Neural crest cell (in vitro differentiated cells): ENCODE data around the gene MCF2L. TPM values are rescaled to one million over a fixed set of nuclear protein-coding genes. Genes with fewer than 3 reads are reported as not detected.
"Not testable (repeated sequence)": the region's sequence is repeated elsewhere in the genome, so short reads cannot be mapped to it uniquely, and the experiment has no call there.

Experiments
- DNase-seq: peaks from one replicate; pipeline ENCODE4 v3.0.0; 2021; ENCODE audit warnings: low read depth, mixed read lengths, low spot score
- H3K27ac Mint-ChIP-seq: one replicate; pipeline ENCODE4 v1.8.0; 2021; ENCODE audit warnings: mild to moderate bottlenecking, mixed read lengths; ENCODE audit not compliant: unreplicated experiment
- H3K27me3 Mint-ChIP-seq: 2 replicates; pipeline ENCODE4 v1.8.0; 2021; ENCODE audit warnings: low read depth, mild to moderate bottlenecking, mixed read lengths
- H3K36me3 Mint-ChIP-seq: 2 replicates; pipeline ENCODE4 v1.8.0; 2021; ENCODE audit warnings: low read depth, mild to moderate bottlenecking, mixed read lengths
- H3K4me1 Mint-ChIP-seq: 2 replicates; pipeline ENCODE4 v1.8.0; 2021; ENCODE audit warnings: mixed read lengths
- H3K4me3 Mint-ChIP-seq: one replicate; pipeline ENCODE4 v1.8.0; 2021; ENCODE audit warnings: mild to moderate bottlenecking, mixed read lengths
- H3K9me3 Mint-ChIP-seq: 2 replicates; pipeline ENCODE4 v1.8.0; 2021; ENCODE audit warnings: mixed read lengths
- CTCF ChIP-seq: fragments of 200-600 bp; sonication (generic); conservative IDR thresholded peaks from 2 replicates; pipeline ENCODE4 v1.5.0; 2021; ENCODE audit warnings: antibody characterized with exemption, mild to moderate bottlenecking
- total RNA-seq: library from RNA; stranded (reverse); gene quantifications from 2 replicates; pipeline ENCODE4 v1.2.1, GENCODE V29; 2021

MCF2L gene
- total RNA-seq, 1 donor from 2014 or later, result 59.9 TPM

GRCh38 chr13:113077953-113078901 lies 109.2 kb downstream of the MCF2L start:
- no peaks in the 10 kb centered on the region for H3K27me3 Mint-ChIP-seq
- no peak for TF ChIP-seq CTCF
- H3K9me3 Mint-ChIP-seq, result no peaks in the 10 kb centered on the region
- DNase-seq, result no peak
- H3K4me3 Mint-ChIP-seq, result no peak overlapping the region
- no peaks in the 10 kb centered on the region for H3K4me1 Mint-ChIP-seq
- H3K27ac Mint-ChIP-seq, result no peak overlapping the region
- H3K36me3 Mint-ChIP-seq, result no peaks in the 10 kb centered on the region

- Mint-ChIP-seq H3K4me3 (no peak overlapping the region), H3K9me3 (no peaks in the 10 kb centered on the region), H3K27ac (no peak overlapping the region), H3K27me3 (no peaks in the 10 kb centered on the region), H3K4me1 (peaks cover 5% of the 10 kb centered on the region), H3K36me3 (no peaks in the 10 kb centered on the region)
- no peak for TF ChIP-seq CTCF
- DNase-seq, result no peak
These were observed 110.1 kb downstream of the MCF2L start for GRCh38 chr13:113078902-113079780.

GRCh38 chr13:113079781-113080080 lies 110.7 kb downstream of the MCF2L start:
- not testable (repeated sequence) for H3K9me3 Mint-ChIP-seq, H3K36me3 Mint-ChIP-seq, DNase-seq, H3K4me1 Mint-ChIP-seq, H3K27ac Mint-ChIP-seq, H3K27me3 Mint-ChIP-seq, H3K4me3 Mint-ChIP-seq

- H3K4me1 Mint-ChIP-seq, result peaks cover 5% of the 10 kb centered on the region
- no peak for DNase-seq
- H3K36me3 Mint-ChIP-seq, result no peaks in the 10 kb centered on the region
- no peak overlapping the region for H3K27ac Mint-ChIP-seq
- no peaks in the 10 kb centered on the region for H3K27me3 Mint-ChIP-seq
- no peak for TF ChIP-seq CTCF
- no peak overlapping the region for H3K4me3 Mint-ChIP-seq
- no peaks in the 10 kb centered on the region for H3K9me3 Mint-ChIP-seq
These were observed 111.4 kb downstream of the MCF2L start for GRCh38 chr13:113080361-113080831.

- Mint-ChIP-seq H3K27ac (no peak overlapping the region), H3K27me3 (no peaks in the 10 kb centered on the region), H3K9me3 (no peaks in the 10 kb centered on the region), H3K36me3 (no peaks in the 10 kb centered on the region), H3K4me1 (peaks cover 5% of the 10 kb centered on the region), H3K4me3 (no peak overlapping the region)
- no peak for TF ChIP-seq CTCF
- no peak for DNase-seq
These were observed 112.0 kb downstream of the MCF2L start for GRCh38 chr13:113080901-113081521.
